Suprapubic skin (tissue), 4 donors: ENCODE data around the gene CPXM2. TPM values are rescaled to one million over a fixed set of nuclear protein-coding genes. Genes with fewer than 3 reads are reported as not detected.

ENCODE experiments used
- DNase-seq, 2 donors: peaks; one replicate each; pipeline ENCODE4 v3.0.0-alpha.2; 2019; ENCODE audit warnings: low spot score in 2 of 2
- H3K27ac ChIP-seq: fragments of 200-600 bp; sonication (generic); one replicate; pipeline ENCODE4 v1.5.1; 2019
- H3K27me3 ChIP-seq: fragments of 200-600 bp; sonication (generic); one replicate; pipeline ENCODE4 v1.5.1; 2019
- H3K36me3 ChIP-seq: fragments of 200-600 bp; sonication (generic); one replicate; pipeline ENCODE4 v1.5.1; 2019
- H3K4me1 ChIP-seq: fragments of 200-600 bp; sonication (generic); one replicate; pipeline ENCODE4 v1.5.1; 2019
- H3K4me3 ChIP-seq: fragments of 200-600 bp; sonication (generic); one replicate; pipeline ENCODE4 v1.5.1; 2019; ENCODE audit warnings: mild to moderate bottlenecking
- H3K9me3 ChIP-seq: fragments of 200-600 bp; sonication (generic); one replicate; pipeline ENCODE4 v1.5.1; 2019
- EP300 ChIP-seq: sonication (generic); formaldehyde crosslinking; IDR thresholded peaks from one replicate; pipeline ENCODE4 v1.6.1; 2017; ENCODE audit warnings: antibody characterized with exemption
- POLR2A ChIP-seq, 2 donors: fragments of 450-650 bp; IDR thresholded peaks; one replicate each; pipeline ENCODE4 v1.6.1; 2017; ENCODE audit warnings: antibody characterized with exemption in 2 of 2, mild to moderate bottlenecking in 2 of 2, moderate library complexity in 2 of 2
- POLR2AphosphoS5 ChIP-seq, 3 donors: sonication (generic); formaldehyde crosslinking; IDR thresholded peaks; one replicate each; pipeline ENCODE4 v1.6.1; 2017; ENCODE audit warnings: antibody characterized with exemption in 3 of 3
- WGBS: methylation state at CpG from one replicate; pipeline ENCODE4 v1.1.5; 2018; 5-methylcytosine and 5-hydroxymethylcytosine counted together
- total RNA-seq, 4 donors: library from RNA; depleted of rRNA; stranded (reverse); fragments of >200 nt; gene quantifications; one replicate each; pipeline ENCODE4 v1.1.0, GENCODE V29; 2016
- TF ChIP-seq, protein P1 (sequence below), 2 donors: fragments of 200-600 bp in 1 of 2; fragments of 450-650 bp in 1 of 2; sonication (generic) in 1 of 2; IDR thresholded peaks; one replicate each; pipeline ENCODE4 v1.5.1; 2016 to 2019; ENCODE audit warnings: antibody characterized with exemption in 2 of 2, mild to moderate bottlenecking in 1 of 2, moderate library complexity in 1 of 2

The CPXM2 gene
- total RNA-seq, 4 donors from 2014 or later: 2.9 to 6.1 (median 3.7) TPM

DNA sequence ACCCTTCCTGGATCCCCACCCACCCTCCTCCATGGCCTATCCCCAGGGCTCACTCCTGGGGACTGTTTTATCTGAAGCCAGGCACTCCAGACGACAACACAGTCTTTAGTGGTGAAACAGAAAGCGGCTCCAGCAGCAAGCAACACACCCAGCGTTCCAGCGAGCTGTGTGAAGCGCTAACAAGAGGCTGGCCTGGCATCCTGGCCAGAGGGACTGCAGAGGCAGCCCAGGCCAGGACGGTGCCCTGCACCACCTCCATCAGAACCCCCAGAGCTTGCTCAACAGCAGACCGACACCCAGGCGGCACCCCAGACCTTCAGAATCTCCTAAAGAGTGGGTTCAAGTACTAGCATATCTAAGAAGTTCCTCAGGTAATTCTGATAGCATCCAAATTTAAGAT is 2.0 kb upstream of the CPXM2 start:
- no peaks in the 10 kb centered on the region for H3K9me3 ChIP-seq
- TF ChIP-seq, protein P1, sequence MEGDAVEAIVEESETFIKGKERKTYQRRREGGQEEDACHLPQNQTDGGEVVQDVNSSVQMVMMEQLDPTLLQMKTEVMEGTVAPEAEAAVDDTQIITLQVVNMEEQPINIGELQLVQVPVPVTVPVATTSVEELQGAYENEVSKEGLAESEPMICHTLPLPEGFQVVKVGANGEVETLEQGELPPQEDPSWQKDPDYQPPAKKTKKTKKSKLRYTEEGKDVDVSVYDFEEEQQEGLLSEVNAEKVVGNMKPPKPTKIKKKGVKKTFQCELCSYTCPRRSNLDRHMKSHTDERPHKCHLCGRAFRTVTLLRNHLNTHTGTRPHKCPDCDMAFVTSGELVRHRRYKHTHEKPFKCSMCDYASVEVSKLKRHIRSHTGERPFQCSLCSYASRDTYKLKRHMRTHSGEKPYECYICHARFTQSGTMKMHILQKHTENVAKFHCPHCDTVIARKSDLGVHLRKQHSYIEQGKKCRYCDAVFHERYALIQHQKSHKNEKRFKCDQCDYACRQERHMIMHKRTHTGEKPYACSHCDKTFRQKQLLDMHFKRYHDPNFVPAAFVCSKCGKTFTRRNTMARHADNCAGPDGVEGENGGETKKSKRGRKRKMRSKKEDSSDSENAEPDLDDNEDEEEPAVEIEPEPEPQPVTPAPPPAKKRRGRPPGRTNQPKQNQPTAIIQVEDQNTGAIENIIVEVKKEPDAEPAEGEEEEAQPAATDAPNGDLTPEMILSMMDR (IDR thresholded peaks at IDR 0.05): no peak
- TF ChIP-seq POLR2A (IDR thresholded peaks at IDR 0.05): no peak
- TF ChIP-seq POLR2AphosphoS5 (IDR thresholded peaks at IDR 0.05): no peak
- no peak for TF ChIP-seq EP300
- peaks cover 4% of the 10 kb centered on the region for H3K4me1 ChIP-seq
- H3K27me3 ChIP-seq: peaks cover 16% of the 10 kb centered on the region
- H3K27ac ChIP-seq: no peak overlapping the region
- DNase-seq: no peak
- no peak overlapping the region for H3K4me3 ChIP-seq
- no peaks in the 10 kb centered on the region for H3K36me3 ChIP-seq
- WGBS: 92% methylated on average over 6 of the region's 8 CpGs

DNA sequence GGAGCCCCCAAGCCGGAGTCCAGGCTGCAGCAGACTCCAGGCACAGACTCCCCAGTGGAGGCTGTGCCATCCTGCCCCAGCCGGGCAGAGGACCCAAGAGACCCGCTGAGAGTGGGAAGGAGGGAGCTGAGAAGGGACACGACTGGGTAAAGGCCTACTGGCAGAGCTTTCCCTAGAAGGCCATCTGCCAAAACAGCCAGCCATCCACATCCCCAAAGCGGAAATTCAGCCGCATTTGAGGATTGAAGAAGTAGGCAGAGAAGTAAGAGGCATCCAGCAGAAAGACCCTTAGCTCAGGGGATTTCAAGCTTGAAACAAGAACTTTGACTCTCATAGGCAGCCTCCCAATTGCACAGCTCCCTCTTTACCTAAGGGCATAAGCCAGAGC is 857 bp downstream of the CPXM2 start:
- TF ChIP-seq EP300 (no peak), POLR2AphosphoS5 (IDR thresholded peaks at IDR 0.05) (no peak), POLR2A (IDR thresholded peaks at IDR 0.05) (no peak)
- TF ChIP-seq, protein P1 (IDR thresholded peaks at IDR 0.05): no peak
- Histone ChIP-seq H3K4me3 (peak overlapping the region; percentile 45), H3K4me1 (peaks cover 15% of the 10 kb centered on the region), H3K36me3 (no peaks in the 10 kb centered on the region), H3K27me3 (peaks cover 16% of the 10 kb centered on the region), H3K9me3 (no peaks in the 10 kb centered on the region), H3K27ac (peak overlapping the region; percentile 50)
- DNase-seq: peak; percentile 31 to 40
- 62% methylated on average over 6 of the region's 6 CpGs for WGBS

DNA sequence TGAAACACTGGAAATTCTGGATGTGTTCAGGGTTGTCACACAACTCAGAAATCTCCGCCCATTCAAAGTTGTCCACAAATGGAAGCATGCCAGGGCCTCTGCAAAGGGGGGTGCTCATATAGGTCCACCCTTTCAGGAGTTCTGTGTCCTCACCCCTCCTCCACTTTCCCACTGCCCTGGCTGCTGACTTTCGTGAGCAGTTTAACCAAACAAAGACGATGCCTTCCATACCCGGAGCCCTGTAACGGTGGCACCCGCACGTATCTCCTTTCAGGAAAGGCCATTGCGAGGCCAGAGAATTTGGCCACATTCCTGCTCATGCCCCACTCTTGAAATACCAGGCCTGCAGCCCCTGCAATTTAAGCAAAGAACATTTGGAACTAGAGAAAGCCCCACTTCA is 1.4 kb downstream of the CPXM2 start:
- H3K9me3 ChIP-seq: no peaks in the 10 kb centered on the region
- H3K4me1 ChIP-seq: peaks cover 20% of the 10 kb centered on the region
- TF ChIP-seq, protein P1 (IDR thresholded peaks at IDR 0.05): no peak
- TF ChIP-seq POLR2AphosphoS5 (IDR thresholded peaks at IDR 0.05): no peak
- no peak for TF ChIP-seq EP300
- TF ChIP-seq POLR2A (IDR thresholded peaks at IDR 0.05): no peak
- H3K27me3 ChIP-seq: peaks cover 16% of the 10 kb centered on the region
- H3K4me3 ChIP-seq: peak overlapping the region; percentile 45
- WGBS: 65% methylated on average over 8 of the region's 8 CpGs
- no peaks in the 10 kb centered on the region for H3K36me3 ChIP-seq
- peak overlapping the region; percentile 50 for H3K27ac ChIP-seq
- peak in 1 of 2 donors; percentile 45 for DNase-seq

DNA sequence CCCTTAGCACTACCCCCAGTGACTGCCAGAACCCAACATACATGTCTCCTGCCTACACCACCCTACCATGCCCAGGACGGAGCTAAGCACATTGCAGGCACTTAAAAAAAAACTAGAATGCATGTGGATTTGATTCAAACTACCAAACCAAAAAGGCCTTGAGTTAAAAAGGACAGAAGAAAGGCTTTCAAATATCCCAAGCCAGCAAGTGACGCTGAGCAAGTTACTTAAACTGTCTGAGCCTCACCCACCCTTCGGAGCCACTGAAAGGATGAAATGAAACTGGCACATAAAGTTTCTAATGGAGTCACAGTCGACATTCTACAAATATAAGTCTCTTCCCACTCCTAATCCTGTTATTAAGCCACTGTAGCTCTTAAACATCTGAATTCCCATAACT is 1.8 kb downstream of the CPXM2 start:
- DNase-seq: no peak
- Histone ChIP-seq H3K4me3 (no peak overlapping the region), H3K4me1 (peaks cover 24% of the 10 kb centered on the region), H3K27me3 (peaks cover 16% of the 10 kb centered on the region), H3K27ac (no peak overlapping the region), H3K9me3 (no peaks in the 10 kb centered on the region), H3K36me3 (no peaks in the 10 kb centered on the region)
- TF ChIP-seq, protein P1 (IDR thresholded peaks at IDR 0.05): no peak
- TF ChIP-seq POLR2AphosphoS5 (IDR thresholded peaks at IDR 0.05): no peak
- no peak for TF ChIP-seq POLR2A (IDR thresholded peaks at IDR 0.05)
- no peak for TF ChIP-seq EP300
- 49% methylated on average over 4 of the region's 4 CpGs for WGBS

DNA sequence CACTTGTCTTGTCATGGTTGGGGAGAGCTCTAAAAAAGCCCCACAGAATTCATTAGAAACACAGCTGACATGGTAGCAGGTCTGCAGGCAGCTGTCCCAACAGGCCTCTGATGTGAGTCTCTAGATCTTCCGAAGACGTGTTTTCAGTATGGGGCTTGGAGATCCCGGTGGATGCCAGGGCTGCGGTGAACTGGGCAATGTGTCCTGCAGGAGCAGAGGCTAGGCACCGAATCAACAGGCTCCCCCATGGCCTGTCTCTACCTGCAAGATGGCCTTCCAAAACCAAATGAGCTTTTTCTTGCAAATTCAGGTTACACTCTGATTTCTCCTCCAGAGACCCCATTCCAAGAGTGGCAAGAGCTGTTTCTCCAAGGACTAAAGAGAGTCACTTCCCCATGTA is 2.9 kb downstream of the CPXM2 start:
- peaks cover 35% of the 10 kb centered on the region for H3K4me1 ChIP-seq
- 72% methylated on average over 5 of the region's 5 CpGs for WGBS
- no peak overlapping the region for H3K27ac ChIP-seq

More for the DNA sequence above, 2.9 kb downstream of the CPXM2 start:
- H3K4me3 ChIP-seq: no peak overlapping the region
- TF ChIP-seq, protein P1 (IDR thresholded peaks at IDR 0.05): no peak
- TF ChIP-seq POLR2AphosphoS5 (IDR thresholded peaks at IDR 0.05) (no peak), POLR2A (IDR thresholded peaks at IDR 0.05) (no peak), EP300 (no peak)
- peaks cover 16% of the 10 kb centered on the region for H3K27me3 ChIP-seq
- DNase-seq: peak in 1 of 2 donors; percentile 57
- no peaks in the 10 kb centered on the region for H3K36me3 ChIP-seq
- no peaks in the 10 kb centered on the region for H3K9me3 ChIP-seq
